ENCODE data around the gene ICA1.

GRCh38 chr7:8214244-8214824 is 47.6 kb downstream of the ICA1 start:
- TF ChIP-seq CTCF (conservative IDR thresholded peaks at IDR 0.05; ENCODE audit: low read depth, low read length), result no peak
- no peak for TF ChIP-seq RFX5 (IDR thresholded peaks at IDR 0.05; ENCODE audit: low read depth, low read length)
- no peak for TF ChIP-seq BHLHE40 (IDR thresholded peaks at IDR 0.05; ENCODE audit: low read depth, low read length)

All from IMR-90 (cell line).